ENCODE data around the gene COX4I1.

The COX4I1 gene

DNA sequence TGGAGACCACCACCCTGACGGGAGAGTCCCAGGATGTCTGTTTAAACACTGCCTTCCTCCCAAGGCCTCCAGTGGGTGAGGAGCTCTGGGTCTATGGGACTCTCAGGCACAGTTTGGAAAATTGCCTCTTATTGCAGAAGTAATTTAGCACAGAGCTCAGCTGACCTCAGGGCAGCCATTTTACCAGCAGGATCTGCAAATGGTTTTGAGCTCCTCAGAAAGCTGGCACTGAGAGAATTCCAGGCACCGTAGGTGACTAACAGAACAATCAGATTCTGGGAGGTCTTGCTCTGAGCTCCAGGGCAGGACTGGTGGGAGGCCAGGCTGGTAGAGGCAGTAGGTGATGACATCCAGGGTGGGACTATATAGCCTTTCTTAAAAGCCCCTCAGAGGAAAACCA lies 31.3 kb upstream of the COX4I1 start:
- no peak for DNase-seq

DNA sequence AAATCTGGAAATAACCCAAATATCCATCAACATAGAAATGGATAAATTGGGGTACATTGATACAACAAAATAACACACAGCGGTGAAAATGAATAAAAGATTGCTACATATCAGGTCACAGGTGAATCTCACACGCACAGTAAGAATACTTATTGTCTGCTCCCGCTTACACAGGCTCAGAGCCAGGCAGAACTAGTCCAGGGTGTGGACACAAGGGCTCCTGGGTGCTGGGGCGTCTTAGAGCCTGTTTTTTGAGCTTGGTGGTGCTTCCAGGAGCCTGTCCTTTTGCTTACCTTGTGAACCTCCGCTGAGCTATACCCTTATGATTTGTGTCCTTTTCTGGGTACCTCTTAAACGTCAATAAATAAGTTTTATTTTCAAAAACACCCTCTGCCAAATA lies 28.8 kb upstream of the COX4I1 start:
- no peak for DNase-seq

DNA sequence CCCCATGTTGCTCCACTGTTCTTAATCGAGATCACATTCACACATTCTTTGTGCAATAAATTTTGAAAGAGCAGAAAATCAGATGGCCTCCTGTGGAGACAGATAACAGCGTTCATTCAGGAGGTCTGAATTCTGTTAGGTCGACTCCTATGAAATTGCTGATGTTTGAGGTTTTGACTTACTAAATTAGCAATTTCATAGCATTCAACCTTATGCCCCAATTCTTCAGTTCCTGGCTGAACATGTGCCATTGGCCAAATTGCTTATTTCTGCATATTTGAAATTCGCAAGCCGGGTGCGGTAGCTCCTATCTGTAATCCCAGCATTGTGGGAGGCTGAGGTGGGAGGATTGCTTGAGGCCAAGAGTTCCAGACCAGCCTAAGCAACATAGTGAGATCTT lies 26.5 kb upstream of the COX4I1 start:
- no peak for DNase-seq

DNA sequence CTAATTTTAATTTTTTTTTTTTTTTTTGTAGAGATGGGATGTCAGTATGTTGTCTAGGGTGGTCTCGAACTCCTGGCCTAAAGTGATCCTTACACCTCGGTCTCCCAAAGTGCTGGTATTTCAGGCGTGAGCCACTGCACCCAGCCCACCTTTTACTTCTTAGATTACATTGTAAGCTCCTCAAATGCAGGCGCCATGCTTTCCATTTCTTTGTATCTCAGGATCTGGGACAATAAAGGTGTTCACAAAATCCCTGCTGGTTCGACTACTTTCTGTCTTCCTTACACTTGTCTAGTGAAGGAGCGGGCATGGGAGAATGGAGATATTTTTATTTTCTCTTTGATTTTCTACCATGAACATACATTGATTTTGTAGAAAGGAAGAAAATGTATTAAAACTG lies 25.4 kb upstream of the COX4I1 start:
- DNase-seq = no peak

DNA sequence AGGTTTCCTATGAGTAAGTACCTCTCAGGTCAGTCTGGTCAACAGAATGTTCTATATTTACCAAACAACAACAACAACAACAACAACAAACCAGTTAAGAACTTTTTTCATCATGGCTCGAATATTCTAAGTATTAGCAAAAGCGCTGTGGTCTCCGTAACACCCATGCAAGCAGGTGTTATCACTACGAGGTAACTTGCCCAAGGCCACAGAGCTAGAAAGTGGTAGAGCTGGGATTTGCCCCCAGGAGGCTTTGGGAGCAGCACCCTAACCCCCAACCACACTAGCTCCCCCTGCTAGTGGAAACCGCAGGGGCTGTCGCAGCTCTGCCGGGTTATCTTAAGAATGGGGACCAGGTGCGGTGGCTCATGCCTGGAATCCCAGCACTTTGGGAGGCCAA lies 24.7 kb upstream of the COX4I1 start:
- DNase-seq = no peak

DNA sequence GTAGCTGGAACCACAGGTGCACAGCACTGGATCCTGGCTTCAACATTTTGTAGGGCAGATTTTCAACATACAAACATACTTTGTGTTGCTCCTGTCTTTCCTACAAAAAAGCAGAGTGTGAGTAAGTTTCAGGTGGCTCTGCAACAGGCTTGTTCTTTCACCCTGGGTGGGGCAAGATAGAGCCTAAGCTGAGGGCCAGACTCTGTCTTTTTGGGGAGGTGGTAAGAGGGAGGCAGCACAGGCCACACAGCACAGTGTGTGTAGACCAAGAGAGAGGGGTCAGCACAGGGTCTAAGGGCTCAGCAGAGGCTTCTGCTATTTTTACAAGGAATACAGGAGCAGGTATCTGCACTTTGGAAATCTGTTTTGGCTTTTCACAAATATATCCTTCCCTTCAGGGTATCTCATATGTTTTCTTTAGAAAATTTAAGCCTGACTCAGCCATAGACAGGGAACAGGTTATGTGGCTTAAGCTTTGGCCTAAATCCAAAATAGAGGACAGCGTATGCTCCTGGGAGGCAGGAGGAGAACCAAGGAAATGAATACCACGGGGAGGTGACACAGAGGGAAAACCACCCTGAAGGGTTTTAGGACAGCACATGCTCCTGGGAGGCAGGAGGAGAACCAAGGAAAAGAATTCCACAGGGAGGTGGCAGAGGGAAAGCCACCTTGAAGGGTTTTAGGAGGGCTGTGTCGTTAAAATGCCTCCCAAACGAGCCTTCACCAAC lies 21.7 kb upstream of the COX4I1 start:
- DNase-seq = no peak

DNA sequence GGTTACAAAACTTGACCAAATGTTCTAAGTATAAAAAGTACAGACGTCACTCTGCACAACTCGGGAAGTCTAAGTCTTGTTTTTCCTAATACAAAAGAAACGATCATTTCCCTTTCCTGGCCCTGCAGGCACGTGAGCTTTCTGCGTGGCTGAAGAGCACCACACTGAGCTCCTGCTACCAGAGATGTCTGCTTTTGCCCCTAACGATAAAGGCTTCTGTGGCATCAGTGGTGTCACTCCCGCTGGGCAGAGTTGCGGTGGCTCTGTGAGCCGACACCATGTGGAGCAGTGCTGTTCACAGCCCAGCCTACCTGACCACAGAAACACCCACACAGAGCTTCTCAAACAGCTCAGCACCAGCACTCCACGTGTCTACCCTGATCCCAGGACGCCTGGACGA lies 20.6 kb upstream of the COX4I1 start:
- DNase-seq = peak; percentile 14

DNA sequence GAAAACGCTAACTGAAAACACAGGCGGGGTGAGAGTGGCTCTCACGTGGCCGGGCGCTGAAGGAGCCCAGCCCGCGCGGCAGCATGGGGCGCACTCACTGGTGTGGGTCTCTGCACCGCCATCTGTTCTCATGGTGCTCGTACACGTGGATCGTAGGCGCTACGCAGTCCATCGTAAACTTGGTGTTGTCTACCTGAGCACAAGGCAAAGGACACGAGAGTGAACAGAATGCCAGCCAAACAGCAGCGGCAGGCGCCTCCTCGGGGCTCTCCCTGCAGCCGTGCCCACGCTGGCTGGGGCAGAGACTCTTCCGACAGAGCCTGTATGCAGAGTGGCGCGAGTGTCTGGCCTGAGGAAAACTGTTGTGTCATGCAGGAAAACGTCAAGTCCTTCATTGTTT lies 19.2 kb upstream of the COX4I1 start:
- DNase-seq = no peak

DNA sequence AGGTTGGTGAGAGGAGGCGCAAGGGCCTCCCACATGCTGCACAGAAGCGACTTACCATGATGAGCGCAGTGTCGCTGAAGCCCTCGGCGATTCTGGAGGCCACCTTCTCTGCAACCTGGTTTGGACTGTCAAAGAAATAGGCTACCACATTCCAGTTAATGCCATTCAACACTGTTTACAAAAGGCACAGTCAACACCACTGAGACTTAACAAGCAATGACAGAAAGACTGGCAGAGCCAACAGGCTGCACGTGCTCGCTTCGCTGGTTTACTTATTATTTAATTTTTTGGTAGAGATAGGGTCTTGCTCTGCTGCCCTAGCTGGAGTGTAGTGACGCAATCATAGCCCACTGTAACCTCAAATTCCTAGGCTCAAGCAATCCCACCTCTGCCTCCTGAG lies 18.3 kb upstream of the COX4I1 start:
- DNase-seq = no peak

DNA sequence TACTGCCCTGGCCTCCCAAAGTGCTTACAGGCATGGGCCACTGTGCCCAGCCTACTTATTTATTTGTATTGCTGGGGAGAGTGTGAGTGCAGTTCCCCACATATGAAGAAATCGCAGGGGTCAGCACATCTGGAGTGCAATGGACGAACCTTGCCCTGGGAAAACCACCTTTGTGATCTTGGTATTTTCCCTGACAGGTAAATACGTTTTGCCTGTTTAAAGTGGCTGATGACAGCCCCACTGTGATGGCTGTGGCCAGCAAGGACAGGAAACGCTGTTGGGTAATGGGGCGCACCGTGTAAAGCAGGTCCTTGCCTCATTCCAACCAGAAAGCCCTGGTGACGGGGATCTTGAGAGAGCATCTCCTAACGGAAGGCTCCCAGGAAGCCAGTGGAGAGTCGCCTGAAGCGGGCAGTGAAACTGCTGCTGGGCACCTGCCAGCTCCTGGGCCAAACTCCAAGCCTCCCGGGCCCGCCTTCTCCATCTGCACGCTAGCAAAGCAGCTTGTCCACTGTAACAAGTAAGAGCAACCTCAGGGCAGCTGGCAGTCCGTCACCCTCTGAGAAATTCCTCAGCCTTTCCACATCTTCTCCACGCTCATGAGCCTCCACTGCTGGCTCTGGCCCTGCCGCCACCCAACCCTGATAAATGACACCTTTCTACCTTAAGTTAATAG lies 17.7 kb upstream of the COX4I1 start:
- DNase-seq = no peak

DNA sequence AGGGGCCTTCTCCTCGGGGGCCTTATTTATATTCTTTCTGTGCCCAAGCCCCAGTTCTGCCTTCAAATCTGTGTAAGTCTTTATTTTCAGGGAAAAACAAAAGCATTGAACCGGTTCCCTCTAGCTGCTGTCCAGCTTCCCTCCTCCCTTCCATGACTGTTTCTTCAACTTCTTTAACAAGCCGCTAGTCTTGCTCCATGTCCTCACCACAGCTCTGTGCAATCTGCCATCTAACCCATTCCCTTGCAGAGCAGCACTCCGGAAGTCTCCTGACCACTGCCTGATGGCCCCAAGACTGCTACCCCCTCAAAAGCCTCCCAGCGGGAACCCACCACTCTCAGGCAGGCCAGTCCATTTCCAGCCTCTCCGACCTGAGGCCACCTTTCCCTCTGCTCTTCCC lies 17.0 kb upstream of the COX4I1 start:
- DNase-seq = no peak

DNA sequence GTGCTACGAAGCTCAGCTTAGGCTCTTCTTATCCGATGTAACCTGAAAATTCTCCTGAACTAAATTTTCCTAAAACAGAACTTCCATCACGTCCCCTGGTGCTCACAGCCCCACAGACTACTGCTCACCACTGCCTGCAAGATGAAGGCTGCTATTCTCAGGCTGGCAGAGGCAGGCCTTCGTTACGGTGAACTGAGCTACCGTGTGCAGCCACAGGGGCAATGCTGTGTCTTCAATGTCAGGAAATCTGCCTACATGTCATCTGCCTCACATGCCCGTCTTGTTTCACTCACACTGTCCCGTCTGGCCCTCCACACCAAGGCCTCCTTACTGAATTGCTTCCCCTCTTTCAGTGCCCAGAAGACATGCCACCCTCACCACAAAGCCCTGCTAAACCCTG lies 16.1 kb upstream of the COX4I1 start:
- no peak for DNase-seq

DNA sequence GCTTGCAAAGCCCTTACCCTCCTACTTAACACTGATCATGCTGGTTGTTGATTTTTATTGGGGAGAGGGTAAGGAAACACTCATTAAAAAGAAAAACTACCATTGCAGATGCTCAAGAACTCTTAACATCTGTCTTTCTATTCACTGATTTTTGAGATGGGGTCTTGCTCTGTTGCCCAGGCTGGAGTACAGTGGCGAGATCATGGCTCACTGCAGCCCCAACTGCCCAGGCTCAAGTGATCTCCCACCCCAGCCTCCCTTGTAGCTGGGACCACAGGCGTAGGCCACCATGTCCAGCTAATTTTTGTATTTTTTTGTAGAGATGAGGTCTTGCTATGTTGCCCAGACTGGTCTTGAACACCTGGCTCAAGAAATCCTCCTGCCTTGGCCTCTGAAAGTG lies 14.7 kb upstream of the COX4I1 start:
- DNase-seq = no peak

DNA sequence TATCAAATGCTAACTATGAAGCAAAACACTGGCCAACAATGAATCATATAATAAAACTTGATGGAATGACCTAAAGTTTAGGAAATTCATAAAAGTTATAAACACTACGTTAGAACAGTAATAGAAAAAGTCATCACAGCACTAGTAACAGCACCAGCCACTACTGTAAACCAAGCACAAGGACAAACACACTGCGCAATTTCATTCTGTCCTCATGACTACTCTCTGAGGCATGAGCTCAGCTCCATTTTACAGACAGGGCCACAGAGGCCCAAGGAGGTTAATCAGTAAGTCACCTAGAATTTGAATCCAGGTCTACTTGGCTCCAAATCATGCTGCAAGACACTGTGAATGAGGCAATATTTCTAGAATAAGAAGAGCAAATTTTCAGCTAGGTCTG lies 13.6 kb upstream of the COX4I1 start:
- no peak for DNase-seq

DNA sequence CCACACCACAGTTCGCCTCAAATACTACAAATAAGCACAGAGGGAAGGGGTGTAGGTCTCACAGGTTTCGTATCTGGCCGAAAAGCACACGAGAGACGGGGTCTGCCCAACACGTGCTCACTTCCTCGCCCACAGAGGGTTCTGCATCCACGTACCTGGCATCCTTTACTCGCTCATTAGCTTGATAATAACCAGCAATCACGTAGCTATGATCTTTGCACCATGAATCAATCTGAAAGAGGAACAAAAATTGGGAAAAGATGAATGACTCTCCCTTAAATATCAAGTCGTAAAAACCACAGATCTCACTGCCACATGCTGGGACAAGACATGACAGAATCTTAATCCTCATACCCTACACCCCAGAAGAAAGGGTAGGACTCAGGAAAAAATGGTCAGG lies 10.7 kb upstream of the COX4I1 start:
- DNase-seq = no peak

DNA sequence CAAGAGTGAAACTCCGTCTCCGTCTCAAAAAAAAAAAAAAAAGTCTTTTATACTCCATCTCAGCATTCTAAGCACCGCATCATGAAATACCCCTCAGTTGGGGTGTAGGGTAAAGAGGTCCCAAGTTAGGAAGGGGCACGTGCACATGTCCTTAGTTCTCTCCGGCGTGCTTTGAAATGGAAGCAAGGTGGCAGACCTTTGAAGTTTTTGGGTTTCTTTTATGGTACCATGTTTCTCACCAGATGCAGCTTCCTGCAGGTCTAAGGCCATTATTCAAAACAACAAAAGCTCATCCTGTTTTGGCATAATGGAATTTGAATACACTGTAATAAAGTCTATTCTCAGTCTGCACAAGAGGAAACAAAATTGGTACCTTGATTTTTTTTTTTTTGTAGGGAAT lies 9.7 kb upstream of the COX4I1 start:
- no peak for DNase-seq

DNA sequence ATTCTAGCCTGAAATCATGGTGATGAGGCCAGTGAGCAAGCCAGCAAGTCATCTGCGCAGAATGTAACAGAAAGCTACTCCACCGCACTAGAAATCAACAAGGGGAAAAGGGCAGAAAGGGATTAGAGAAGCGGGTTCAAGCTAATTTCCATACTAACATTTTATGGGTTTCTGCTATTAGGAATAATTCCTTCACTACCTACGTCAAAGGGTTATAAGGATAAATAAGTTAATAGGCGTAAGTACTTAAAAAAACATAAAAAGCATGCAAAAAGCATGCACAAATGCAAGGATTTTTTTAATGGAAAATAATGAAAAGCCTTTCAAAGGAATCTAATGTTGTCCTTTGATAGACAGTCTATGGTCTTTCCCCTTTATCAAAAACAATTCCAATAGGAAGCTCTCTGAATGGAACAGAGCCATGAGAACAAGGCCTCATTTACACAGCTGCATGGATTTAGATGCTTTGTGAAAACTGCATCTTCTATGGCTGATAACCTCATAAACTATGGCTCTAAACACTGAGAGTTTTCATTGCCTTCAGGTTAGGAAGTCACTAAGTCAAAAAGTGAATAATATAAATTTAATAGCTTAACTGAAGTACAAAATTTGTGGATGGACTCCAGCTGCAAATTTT lies 5.7 kb upstream of the COX4I1 start:
- DNase-seq = no peak

DNA sequence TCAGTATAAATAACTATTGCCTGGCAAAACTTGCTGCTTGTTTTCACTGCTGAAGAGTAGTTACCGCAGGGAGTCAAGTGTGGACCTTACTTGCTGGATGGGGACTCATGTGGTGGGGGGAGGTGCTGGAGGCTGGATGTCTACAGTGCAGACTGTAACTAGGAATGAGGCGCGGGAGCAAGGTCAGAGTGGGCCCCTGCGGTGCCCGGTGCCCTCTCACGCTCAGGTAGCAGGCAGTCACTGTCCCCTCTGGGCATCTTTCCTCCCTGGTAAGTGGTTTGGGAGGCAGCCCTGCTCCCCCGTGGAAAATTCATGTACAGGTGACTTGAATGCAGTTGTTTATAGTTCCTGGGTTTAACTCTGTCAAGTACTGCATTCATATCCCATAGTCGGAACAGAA lies 4.8 kb upstream of the COX4I1 start:
- DNase-seq = no peak

DNA sequence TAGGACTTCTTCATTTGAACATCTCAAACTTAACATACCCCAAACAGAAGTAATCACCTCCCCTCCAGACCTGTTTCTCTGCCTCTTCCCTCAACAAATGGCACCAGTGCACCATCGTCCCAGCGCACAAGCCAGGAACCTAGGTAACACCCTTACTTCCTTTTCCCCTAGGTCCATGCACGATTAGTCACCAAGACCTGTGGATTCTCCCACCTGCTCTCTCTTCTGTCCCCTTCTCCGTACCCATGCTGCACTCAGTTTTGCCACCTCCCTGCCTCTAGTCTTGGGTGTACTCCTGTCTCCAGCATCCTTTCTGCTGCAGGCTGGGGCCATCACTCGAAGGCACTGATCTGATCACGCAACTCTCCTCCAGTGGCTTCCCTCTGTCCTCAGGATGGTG lies 3.3 kb upstream of the COX4I1 start:
- DNase-seq = no peak

DNA sequence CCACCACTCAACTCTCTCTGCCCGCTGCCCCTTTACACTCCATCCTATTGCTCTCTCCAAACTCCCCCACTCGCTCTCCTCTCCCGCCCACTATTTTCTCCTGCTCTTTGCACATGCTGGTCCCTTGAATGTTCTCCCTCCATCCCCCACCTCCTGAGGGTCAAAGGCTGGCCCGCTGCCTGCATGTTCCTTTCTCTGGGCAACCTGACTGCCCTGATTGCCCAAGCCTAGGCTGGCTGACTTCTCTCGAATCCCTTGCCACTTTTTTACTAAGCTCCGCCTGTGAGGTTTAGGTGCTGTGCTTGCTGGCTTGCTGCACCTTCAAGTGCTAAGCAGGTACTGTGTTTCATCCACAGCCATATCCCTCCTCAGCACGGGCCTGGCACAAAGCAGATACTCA lies 2.9 kb upstream of the COX4I1 start:
- no peak for DNase-seq

DNA sequence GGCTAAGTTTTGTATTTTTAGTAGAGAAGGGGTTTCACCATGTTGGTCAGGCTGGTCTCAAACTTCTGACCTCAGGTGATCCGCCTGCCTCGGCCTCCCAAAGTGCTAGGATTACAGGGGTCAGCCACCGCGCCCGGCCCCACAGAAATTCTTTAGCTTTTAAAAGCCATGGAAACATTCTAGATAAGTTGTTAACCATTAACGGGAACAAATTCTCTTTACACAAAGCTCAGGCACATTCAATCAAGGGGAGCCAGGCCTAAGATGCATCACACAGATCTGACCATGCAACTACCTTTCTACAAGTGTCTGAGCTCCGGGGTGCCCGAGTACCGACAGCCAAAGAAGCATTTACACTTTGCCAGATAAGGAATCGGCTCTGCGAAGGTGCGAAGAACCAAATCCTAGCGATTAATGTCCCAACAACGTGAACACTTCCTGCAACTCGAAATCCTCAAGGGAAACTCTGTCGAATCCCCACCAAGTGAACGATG lies 1.2 kb upstream of the COX4I1 start:
- no peak for DNase-seq

DNA sequence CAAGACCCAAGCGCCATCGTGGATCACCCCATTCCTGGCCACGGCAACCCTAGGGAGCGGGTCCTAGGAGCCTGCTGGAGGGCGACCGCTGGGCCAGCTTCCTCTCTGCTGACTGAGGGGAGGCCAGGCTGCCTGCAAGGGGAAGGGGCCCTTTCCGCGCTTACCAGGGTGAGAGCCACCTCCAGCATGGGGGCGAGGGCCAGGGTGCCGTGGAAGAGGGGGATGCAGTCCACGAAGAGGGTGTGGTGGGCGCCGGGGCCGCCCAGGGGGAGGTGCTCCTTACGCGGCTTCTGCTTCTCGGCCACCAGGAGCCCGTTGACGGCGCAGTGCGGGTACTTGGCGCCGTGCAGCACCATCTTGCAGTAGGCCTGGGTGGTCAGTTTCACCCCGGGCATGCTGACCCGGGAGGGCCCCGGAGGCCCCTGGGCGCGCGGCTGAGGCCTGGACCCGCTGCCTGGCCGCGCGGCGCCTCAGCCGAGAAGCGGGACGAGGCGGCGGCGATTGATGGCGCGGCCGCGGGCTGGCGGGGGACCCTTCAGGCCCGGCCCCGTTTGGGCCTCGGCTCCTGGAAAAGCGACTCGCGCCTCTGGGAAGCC lies 496 bp upstream of the COX4I1 start:
- peak; percentile 28 for DNase-seq

DNA sequence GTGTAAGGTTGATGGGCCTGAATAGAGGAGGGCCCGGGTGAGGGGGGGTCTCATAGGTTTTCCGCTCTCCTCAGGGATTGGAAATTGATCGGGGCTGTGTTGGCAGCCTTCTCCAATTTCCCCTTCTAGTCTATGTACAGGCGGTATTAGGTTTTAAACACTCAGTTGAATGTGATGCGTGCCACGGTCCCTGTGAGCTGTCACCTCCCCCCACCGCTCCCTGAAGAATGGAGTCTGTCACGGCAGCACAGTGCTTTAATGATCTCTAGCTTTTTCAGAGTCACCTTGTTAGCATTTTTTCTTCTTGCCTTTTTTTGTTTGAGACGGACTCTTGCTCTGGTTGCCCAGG lies 800 bp downstream of the COX4I1 start:
- DNase-seq = no peak

DNA sequence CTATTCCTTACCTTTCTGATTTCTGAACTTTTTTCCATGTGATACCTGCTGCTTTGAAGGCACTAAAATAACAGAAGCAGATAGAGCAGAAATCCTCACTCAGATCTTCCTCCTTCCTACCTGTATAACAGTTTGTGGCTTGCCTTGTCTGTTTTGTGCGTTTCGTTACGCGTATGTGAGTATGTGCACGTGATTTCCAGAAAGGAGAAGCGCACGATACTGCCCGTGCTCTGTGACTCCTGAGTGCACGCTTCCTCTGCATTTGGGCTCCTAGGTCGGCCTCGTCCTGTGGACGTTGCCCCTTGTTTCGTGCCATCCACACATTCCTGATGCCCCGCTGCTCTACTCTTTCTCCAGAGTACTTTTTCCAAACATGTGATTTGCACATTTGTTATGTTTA lies 4.1 kb downstream of the COX4I1 start:
- DNase-seq = no peak

Data from CD4-positive, alpha-beta T cell treated with Interleukin-21 for 1 hour (primary cell).